KOPT-K1 (cell line): ENCODE data around the gene PDAP1.
"Not testable (repeated sequence)": the region's sequence is repeated elsewhere in the genome, so short reads cannot be mapped to it uniquely, and the experiment has no call there.

Experiments
- H3K27ac ChIP-seq: fragments of 200-600 bp; sonication (generic); 2 replicates; pipeline ENCODE4 v1.5.1; 2016; ENCODE audit warnings: antibody characterized with exemption, mild to moderate bottlenecking, low read depth, low read length; ENCODE audit not compliant: poor library complexity, severe bottlenecking
- H3K36me3 ChIP-seq: fragments of 200-600 bp; sonication (generic); 2 replicates; pipeline ENCODE4 v1.5.1; 2017; ENCODE audit warnings: antibody characterized with exemption, mild to moderate bottlenecking, low read length, moderate library complexity; ENCODE audit not compliant: insufficient read depth
- H3K9me3 ChIP-seq: fragments of 200-600 bp; sonication (generic); 2 replicates; pipeline ENCODE4 v1.5.1; 2017; ENCODE audit warnings: antibody characterized with exemption, low read length, mild to moderate bottlenecking; ENCODE audit not compliant: insufficient read depth, poor library complexity, severe bottlenecking

The PDAP1 gene

GRCh38 chr7:99365318-99366141 lies 42.9 kb downstream of the PDAP1 start:
- Histone ChIP-seq H3K27ac (no peak overlapping the region), H3K9me3 (no peaks in the 10 kb centered on the region), H3K36me3 (peaks cover 85% of the 10 kb centered on the region)

DNA sequence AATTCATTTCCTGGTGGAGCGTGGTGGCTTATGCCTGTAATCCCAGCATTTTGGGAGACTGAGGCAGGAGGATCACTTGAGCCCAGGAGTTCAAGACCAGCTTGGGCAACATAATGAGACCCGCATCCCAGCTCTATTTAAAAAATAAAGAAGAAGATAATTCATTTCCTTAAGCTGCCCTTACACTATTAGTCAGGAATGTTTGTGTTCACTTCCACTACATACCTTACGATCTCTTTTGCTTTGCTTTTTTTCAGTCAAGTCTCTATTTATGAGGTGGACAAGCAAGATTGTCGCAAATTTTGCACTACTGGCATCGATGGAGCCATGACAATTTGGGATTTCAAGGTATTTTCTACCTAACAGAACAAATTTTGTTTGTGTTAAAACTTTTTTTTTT lies 45.1 kb downstream of the PDAP1 start:
- no peak overlapping the region for H3K27ac ChIP-seq
- peaks cover 94% of the 10 kb centered on the region for H3K36me3 ChIP-seq
- no peaks in the 10 kb centered on the region for H3K9me3 ChIP-seq

GRCh38 chr7:99362801-99363200 lies 45.6 kb downstream of the PDAP1 start:
- no peak overlapping the region for H3K27ac ChIP-seq
- peaks cover 97% of the 10 kb centered on the region for H3K36me3 ChIP-seq
- no peaks in the 10 kb centered on the region for H3K9me3 ChIP-seq

DNA sequence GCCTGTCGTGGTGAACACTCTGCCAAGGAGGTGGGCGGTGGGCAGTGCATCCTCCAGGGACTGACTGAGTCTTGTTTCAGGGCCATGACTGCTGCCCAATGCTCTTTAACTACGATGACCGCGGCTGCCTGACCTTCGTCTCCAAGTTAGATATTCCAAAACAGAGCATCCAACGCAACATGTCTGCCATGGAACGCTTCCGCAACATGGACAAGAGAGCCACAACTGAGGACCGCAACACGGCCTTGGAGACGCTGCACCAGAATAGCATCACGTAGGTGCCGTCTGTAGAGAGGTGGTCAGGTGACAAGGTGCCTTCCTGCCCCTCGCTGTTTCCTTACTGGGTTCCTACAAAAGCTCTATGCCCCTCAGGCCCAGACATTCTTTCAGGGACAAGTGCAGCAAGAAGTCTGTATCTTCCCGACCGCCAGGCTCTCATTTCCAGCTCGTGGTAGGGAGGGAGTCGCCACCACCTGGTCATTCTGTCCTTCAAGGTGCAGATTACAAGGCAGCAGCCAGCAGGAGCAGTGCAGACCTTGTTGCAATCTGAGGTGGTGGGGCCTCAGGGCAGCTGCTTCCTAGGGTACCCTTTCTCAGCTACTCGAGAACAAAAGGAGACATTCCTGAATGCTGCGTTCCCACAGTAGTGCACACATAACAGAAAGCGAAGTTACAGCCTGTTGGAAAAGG lies 48.8 kb downstream of the PDAP1 start:
- Histone ChIP-seq H3K27ac (no peak overlapping the region), H3K9me3 (no peaks in the 10 kb centered on the region), H3K36me3 (peaks cover 95% of the 10 kb centered on the region)

DNA sequence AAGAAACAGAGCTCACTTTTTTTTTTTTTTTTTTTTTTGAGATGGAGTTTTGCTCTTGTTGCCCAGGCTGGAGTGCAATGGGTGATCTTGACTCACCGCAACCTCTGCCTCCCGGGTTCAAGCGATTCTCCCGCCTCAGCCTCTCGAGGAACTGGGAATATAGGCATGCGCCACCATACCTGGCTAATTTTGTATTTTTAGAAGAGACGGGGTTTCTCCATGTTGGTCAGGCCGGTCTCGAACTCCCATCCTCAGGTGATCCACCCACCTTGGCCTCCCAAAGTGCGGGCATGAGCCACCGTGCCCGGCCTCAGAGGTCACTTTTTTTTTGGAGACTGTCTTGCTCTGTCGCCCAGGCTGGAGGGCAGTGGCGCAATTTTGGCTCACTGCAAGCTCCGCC lies 49.9 kb downstream of the PDAP1 start:
- peaks cover 95% of the 10 kb centered on the region for H3K36me3 ChIP-seq
- H3K27ac ChIP-seq, H3K9me3 ChIP-seq: not testable (repeated sequence)

- Histone ChIP-seq H3K27ac (no peak overlapping the region), H3K36me3 (peaks cover 90% of the 10 kb centered on the region), H3K9me3 (no peaks in the 10 kb centered on the region)
Measured at GRCh38 chr7:99357701-99358490, 50.5 kb downstream of the PDAP1 start.

DNA sequence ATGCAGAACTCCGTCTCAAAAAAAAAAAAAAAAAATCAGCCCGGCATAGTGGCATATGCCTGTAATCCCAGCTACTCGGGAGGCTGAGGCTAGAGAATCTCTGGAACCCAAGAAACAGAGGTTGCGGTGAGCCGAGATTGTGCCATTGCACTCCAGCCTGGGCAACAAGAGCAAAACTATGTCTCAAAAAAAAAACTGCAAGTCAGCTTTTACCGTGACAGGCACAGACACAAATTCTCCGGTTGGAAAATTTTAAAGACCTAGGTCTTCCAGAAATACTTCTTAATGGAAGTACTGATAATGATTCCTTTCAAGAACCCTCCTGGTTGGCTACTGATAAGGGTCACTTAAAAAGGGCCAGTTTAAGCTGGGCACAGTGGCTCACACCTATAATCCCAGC lies 53.3 kb downstream of the PDAP1 start:
- Histone ChIP-seq H3K9me3 (no peaks in the 10 kb centered on the region), H3K27ac (no peak overlapping the region), H3K36me3 (peaks cover 91% of the 10 kb centered on the region)

DNA sequence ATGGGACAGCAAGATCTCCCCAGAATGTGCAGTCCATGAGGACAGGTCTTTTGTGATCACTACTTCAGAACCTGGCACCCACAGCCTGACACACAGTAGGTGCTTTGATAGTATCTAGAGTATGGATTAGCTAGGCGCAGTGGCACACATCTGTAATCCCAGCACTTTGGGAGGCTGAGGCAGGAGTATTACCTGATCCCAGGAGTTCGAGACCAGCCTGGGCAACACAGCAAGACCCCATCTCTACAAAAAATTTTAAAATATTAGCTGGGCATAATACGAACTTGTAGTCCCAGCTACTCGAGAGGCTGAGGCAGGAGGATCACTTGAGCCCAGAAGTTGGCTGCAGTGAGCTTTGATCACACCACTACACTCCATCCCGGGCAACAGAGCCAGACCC lies 56.1 kb downstream of the PDAP1 start:
- Histone ChIP-seq H3K36me3 (peaks cover 91% of the 10 kb centered on the region), H3K9me3 (no peaks in the 10 kb centered on the region)

GRCh38 chr7:99350641-99351040 lies 57.8 kb downstream of the PDAP1 start:
- peaks cover 94% of the 10 kb centered on the region for H3K36me3 ChIP-seq
- H3K27ac ChIP-seq = not testable (repeated sequence)

More for the DNA sequence above, 56.1 kb downstream of the PDAP1 start:
- no peak overlapping the region for H3K27ac ChIP-seq

More at GRCh38 chr7:99350641-99351040, 57.8 kb downstream of the PDAP1 start:
- not testable (repeated sequence) for H3K9me3 ChIP-seq
